Spleen (tissue), 11 donors: ENCODE results near the gene GHRH. TPM values are rescaled to one million over a fixed set of nuclear protein-coding genes. Genes with fewer than 3 reads are reported as not detected.

Experiments used
- DNase-seq: peaks from one replicate; pipeline ENCODE4 v3.0.0-alpha.2; 2020
- H3K27ac ChIP-seq, 8 donors: fragments of 200-600 bp; sonication (generic) in 7 of 8; 1 replicate in 4 of 8; 2 replicates in 4 of 8; pipeline versions ENCODE4 v1.5.0 to v1.8.0; 2016 to 2021; ENCODE audit warnings: inconsistent platforms in 4 of 8, mild to moderate bottlenecking in 4 of 8, moderate library complexity in 1 of 8
- H3K27me3 ChIP-seq, 7 donors: fragments of 200-600 bp; sonication (generic) in 6 of 7; replicated peaks in 1 of 7; 1 replicate in 4 of 7; 2 replicates in 3 of 7; pipeline versions ENCODE4 v1.5.0 to v1.8.0; 2016 to 2021; ENCODE audit warnings: inconsistent platforms in 3 of 7, mild to moderate bottlenecking in 1 of 7
- H3K36me3 ChIP-seq, 6 donors: fragments of 200-600 bp; sonication (generic) in 5 of 6; 1 replicate in 4 of 6; 2 replicates in 2 of 6; pipeline versions ENCODE4 v1.5.0 to v1.8.0; 2016 to 2021; ENCODE audit warnings: inconsistent platforms in 2 of 6
- H3K4me1 ChIP-seq, 6 donors: fragments of 200-600 bp; sonication (generic) in 5 of 6; 1 replicate in 3 of 6; 2 replicates in 3 of 6; pipeline versions ENCODE4 v1.5.0 to v1.8.0; 2016 to 2021; ENCODE audit warnings: inconsistent platforms in 3 of 6
- H3K4me3 ChIP-seq, 8 donors: fragments of 200-600 bp; sonication (generic) in 7 of 8; 1 replicate in 4 of 8; 2 replicates in 4 of 8; pipeline versions ENCODE4 v1.5.0 to v1.8.0; 2016 to 2021; ENCODE audit warnings: inconsistent platforms in 4 of 8, mild to moderate bottlenecking in 4 of 8, moderate library complexity in 2 of 8
- H3K9me3 ChIP-seq, 8 donors: fragments of 200-600 bp; sonication (generic) in 7 of 8; 1 replicate in 4 of 8; 2 replicates in 4 of 8; pipeline versions ENCODE4 v1.5.0 to v1.8.0; 2016 to 2021; ENCODE audit warnings: inconsistent platforms in 4 of 8
- POLR2A ChIP-seq, 3 donors: fragments of 450-650 bp; IDR thresholded peaks; one replicate each; pipeline ENCODE4 v1.5.1; 2017; ENCODE audit warnings: antibody characterized with exemption in 3 of 3, mild to moderate bottlenecking in 1 of 3
- POLR2AphosphoS5 ChIP-seq, 3 donors: sonication (generic); formaldehyde crosslinking; IDR thresholded peaks; one replicate each; pipeline ENCODE4 v1.5.1; 2017; ENCODE audit warnings: antibody characterized with exemption in 3 of 3
- WGBS, 5 donors: extraction: QIAGEN DNeasy Blood & Tissue Kit in 3 of 5; methylation state at CpG; one replicate each; pipeline versions ENCODE4 v1.1.5 to v1.1.7; 2013 to 2018; 5-methylcytosine and 5-hydroxymethylcytosine counted together
- intact Hi-C: fragments of 100-400 bp; cut with DNase I; formaldehyde crosslinking; loops from one replicate; pipeline ENCODE4 v1.15.0; 2023; ENCODE audit warnings: low total_unique reads
- polyA plus RNA-seq, 3 donors: library from polyadenylated mRNA; stranded (reverse); fragments of 200-250 nt; gene quantifications; one replicate each; pipeline ENCODE4 v1.2.1, GENCODE V29; 2013
- total RNA-seq, 7 donors: library from RNA; depleted of rRNA in 3 of 7; stranded (reverse); fragments of >200 nt in 3 of 7; fragmentation: NEBNext Ultra II Directional in 4 of 7; extraction: Animal tissue kit (Norgen Biotek cat#: 25700) in 4 of 7; gene quantifications; one replicate each; pipeline versions ENCODE4 v1.1.0 to v1.2.1, GENCODE V29; 2016 to 2021
- TF ChIP-seq, protein P1 (sequence below), 11 experiments: fragments of 200-600 bp in 7 of 11; fragments of 450-650 bp in 4 of 11; sonication (generic) in 4 of 11; IDR thresholded peaks in 8 of 11; conservative IDR thresholded peaks in 3 of 11; 1 replicate in 7 of 11; 2 replicates in 4 of 11; pipeline versions ENCODE4 v1.4.0 to v1.8.0; 2016 to 2021; ENCODE audit warnings: antibody characterized with exemption in 11 of 11, inconsistent platforms in 4 of 11, mild to moderate bottlenecking in 1 of 11
- donor health status: healthy with polysubstance abuse.
- donor health status: DM: no; HTN: no; CAD: no; lungs with moderate emphysema.
- donor health status: DM: no; HTN: no; CAD: no.
- donor health status: Bipolar disorder and iron deficiency.
- donor health status: healthy.
- donor health status: DM: no; HTN: no; CAD: no.
- donor health status: DM: yes; HTN: yes; CAD: no.

Gene GHRH
- total and polyA plus RNA-seq, 10 donors: not detected

DNA sequence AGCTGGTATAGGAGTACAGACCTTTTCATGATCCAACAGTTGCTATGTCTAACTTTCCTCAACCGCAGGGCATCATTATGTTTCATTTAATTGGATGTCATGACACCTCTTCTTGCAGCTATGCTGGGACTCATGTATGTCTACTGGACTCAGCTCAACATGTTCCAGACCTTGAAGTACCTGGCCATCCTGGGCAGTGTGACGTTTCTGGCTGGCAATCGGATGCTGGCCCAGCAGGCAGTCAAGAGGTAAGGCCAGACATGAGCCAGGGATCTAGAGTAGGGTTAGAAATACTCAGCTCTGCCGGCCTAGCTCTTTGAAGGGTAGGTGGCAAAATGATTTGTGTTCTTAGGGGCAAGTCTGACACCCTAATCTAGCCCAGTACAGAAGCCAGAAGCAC, 25.2 kb downstream of the GHRH start:
- DNase-seq: no peak

DNA sequence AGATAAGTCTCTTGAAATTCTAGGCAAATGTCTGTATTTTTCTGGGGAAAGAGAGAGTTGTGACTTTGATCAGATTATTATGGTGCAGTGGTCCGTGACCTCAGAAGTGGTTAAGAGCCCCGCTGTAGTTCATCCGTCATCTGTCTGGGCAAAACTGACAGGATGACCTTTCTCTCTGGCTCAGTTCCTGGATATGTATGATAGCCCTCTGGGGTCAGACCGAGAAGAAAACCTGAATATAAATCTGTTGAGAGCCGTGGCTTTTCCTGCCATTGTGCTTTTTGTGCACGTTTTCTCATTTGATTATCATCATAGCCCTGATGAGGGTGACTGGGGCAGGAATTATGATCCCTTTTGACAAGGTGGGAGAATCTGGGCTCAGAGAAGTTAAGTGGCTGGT, 26.5 kb downstream of the GHRH start:
- no peak for DNase-seq
- Histone ChIP-seq H3K4me1 (no peaks in the 10 kb centered on the region), H3K27me3 (no peaks in the 10 kb centered on the region), H3K36me3 (peaks cover 17 to 100% (median 99%) of the 10 kb centered on the region in 6 donors), H3K27ac (no peak overlapping the region), H3K9me3 (no peaks in the 10 kb centered on the region), H3K4me3 (no peak overlapping the region)
- TF ChIP-seq, protein P1, sequence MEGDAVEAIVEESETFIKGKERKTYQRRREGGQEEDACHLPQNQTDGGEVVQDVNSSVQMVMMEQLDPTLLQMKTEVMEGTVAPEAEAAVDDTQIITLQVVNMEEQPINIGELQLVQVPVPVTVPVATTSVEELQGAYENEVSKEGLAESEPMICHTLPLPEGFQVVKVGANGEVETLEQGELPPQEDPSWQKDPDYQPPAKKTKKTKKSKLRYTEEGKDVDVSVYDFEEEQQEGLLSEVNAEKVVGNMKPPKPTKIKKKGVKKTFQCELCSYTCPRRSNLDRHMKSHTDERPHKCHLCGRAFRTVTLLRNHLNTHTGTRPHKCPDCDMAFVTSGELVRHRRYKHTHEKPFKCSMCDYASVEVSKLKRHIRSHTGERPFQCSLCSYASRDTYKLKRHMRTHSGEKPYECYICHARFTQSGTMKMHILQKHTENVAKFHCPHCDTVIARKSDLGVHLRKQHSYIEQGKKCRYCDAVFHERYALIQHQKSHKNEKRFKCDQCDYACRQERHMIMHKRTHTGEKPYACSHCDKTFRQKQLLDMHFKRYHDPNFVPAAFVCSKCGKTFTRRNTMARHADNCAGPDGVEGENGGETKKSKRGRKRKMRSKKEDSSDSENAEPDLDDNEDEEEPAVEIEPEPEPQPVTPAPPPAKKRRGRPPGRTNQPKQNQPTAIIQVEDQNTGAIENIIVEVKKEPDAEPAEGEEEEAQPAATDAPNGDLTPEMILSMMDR (IDR thresholded peaks at IDR 0.05 in 8 of 11, conservative IDR thresholded peaks at IDR 0.05 in 3 of 11): no peak
- TF ChIP-seq POLR2A (IDR thresholded peaks at IDR 0.05) (no peak), POLR2AphosphoS5 (IDR thresholded peaks at IDR 0.05) (no peak)
- 76 to 84% (median 81%) methylated on average over 6 of the region's 6 CpGs for WGBS, 5 donors
- intact Hi-C loops: no loop called here

More for the DNA sequence above, 25.2 kb downstream of the GHRH start:
- 89 to 95% (median 92%) methylated on average over 4 of the region's 4 CpGs for WGBS, 5 donors
- TF ChIP-seq, protein P1 (IDR thresholded peaks at IDR 0.05 in 8 of 11, conservative IDR thresholded peaks at IDR 0.05 in 3 of 11): no peak
- Histone ChIP-seq H3K4me1 (no peaks in the 10 kb centered on the region), H3K27me3 (no peaks in the 10 kb centered on the region), H3K4me3 (no peak overlapping the region), H3K36me3 (peaks cover 17 to 100% (median 99%) of the 10 kb centered on the region in 6 donors), H3K9me3 (no peaks in the 10 kb centered on the region), H3K27ac (no peak overlapping the region)
- intact Hi-C loops: no loop called here

DNA sequence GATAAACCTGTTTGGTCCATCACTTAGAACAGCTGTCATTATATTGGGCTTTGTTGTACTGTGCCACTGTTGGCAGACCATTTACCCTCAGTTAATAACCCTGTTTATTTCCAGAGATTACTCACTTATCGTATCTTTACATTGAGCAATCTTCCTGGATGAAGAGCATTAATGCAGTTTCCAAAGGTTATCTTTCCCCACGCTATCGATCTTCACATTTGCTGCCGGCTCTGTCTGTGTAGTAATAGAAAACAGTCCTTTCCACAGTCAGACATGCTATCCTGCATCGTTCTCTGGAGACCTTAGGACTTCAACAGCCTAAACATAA, 27.4 kb downstream of the GHRH start:
- Histone ChIP-seq H3K27me3 (no peaks in the 10 kb centered on the region), H3K4me3 (no peak overlapping the region), H3K9me3 (no peaks in the 10 kb centered on the region), H3K27ac (no peak overlapping the region), H3K4me1 (no peaks in the 10 kb centered on the region), H3K36me3 (peaks cover 19 to 100% (median 100%) of the 10 kb centered on the region in 6 donors)
- TF ChIP-seq POLR2A (IDR thresholded peaks at IDR 0.05) (no peak), POLR2AphosphoS5 (IDR thresholded peaks at IDR 0.05) (no peak)
- TF ChIP-seq, protein P1 (IDR thresholded peaks at IDR 0.05 in 8 of 11, conservative IDR thresholded peaks at IDR 0.05 in 3 of 11): no peak
- 93 to 98% (median 95%) methylated on average over 5 of the region's 5 CpGs for WGBS, 5 donors
- DNase-seq: no peak
- intact Hi-C loops: no loop called here

DNA sequence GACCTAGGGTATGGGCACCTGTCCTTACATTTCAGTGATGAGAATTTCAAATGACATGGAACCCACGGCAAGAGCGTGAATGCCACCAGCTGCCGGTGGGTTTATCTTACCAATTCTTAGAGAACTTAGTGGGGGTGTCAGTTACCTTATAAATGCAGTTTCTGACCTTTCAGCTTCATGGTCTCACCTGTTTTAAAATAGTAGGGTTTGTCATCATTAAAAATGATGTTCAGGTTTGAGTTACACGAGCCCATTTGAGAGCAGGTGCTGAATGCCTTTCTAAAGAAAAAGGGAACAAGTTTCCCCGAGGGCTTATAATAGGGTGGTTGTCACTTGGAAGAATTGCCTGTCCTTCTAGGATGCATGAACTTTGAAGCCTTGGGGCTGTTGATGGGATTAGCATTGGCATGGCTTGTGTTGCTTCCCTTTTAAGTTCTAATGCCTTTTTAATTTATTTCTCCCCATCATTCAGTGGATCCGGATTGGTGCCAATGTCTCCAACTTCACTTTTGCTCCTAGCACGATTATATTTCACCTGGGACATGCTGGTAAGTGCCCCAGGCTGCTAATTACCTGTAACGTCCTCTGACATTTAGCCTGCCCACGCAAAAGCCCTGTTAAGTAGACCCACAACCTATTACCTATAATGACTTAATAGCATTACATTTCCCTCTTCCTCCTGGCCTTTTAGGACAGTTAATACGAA, 27.9 kb downstream of the GHRH start:
- DNase-seq: no peak

More for the DNA sequence above, 27.9 kb downstream of the GHRH start:
- Histone ChIP-seq H3K4me3 (no peak overlapping the region), H3K4me1 (no peaks in the 10 kb centered on the region), H3K27me3 (no peaks in the 10 kb centered on the region), H3K27ac (no peak overlapping the region), H3K9me3 (no peaks in the 10 kb centered on the region), H3K36me3 (peaks cover 19 to 100% (median 100%) of the 10 kb centered on the region in 6 donors)
- 89 to 95% (median 93%) methylated on average over 10 of the region's 10 CpGs for WGBS, 5 donors
- TF ChIP-seq POLR2A (IDR thresholded peaks at IDR 0.05) (no peak), POLR2AphosphoS5 (IDR thresholded peaks at IDR 0.05) (no peak)
- TF ChIP-seq, protein P1 (IDR thresholded peaks at IDR 0.05 in 8 of 11, conservative IDR thresholded peaks at IDR 0.05 in 3 of 11): no peak
- intact Hi-C loops: no loop called here
